Measurements from ENCODE around the gene PI4K2A. TPM values are rescaled to one million over a fixed set of nuclear protein-coding genes. Genes with fewer than 3 reads are reported as not detected.
A peak's percentile ranks its signal among the peaks of the same experiment; 100 is the strongest.

PI4K2A gene
- total and polyA plus RNA-seq, 2 of the 4 experiments (the other 2 are of a cell fraction), result 15.8 to 27.3 TPM

DNA sequence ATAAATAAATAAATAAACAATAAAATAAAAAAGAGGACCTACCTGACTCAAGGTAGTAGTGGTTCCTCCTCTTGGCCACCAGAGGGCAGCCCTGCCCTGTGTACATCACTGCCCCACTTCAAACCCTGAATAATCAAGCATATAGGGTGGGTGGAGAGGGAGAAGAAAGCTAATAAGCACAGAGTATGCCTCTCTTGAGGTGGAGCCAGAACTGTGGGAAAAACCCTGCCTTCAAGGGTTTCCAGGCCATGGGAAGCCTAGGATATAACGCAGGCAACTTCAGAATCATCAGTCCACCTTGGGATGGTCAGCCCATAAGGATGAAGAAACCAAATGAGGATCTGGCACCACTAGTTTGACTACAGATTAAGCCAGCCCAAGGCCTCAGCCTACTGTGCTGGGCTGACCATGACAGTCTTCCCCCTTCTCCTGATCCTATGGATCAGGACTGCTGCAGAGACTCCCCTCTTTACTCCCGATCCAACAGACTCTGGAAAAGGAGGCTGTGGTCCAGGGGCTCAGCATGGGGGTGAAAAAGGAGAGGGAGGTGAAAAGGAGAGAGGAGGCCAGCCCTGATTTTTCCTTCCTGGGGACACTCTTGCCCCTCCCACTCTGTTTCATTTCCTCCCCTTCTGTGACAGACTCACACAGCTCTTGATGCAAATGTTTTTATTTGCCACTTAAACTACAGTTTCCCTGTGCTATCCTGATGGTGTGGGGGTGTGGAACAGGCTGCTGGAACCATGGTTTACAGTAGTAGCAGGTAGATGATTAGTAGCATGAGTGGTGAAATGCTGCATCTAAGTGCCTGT lies 36.5 kb downstream of the PI4K2A start:
- dilution Hi-C loops (cut with HindIII; ENCODE audit: low sequenced_read_pairs, unreplicated experiment), result no loop called here

More for the DNA sequence above, 36.5 kb downstream of the PI4K2A start:
- Histone ChIP-seq H3K9ac (ENCODE audit: low read depth, low read length) (no peak overlapping the region), H3K4me3 (ENCODE audit: insufficient read depth, low read depth, low read length) (no peak overlapping the region), H3K36me3 (ENCODE audit: control insufficient read depth, insufficient read depth, low read length) (peaks cover 63% of the 10 kb centered on the region), H3K14ac (replicated peaks; ENCODE audit: low read depth, low read length) (no peak overlapping the region), H2BK120ac (ENCODE audit: low read depth, low read length) (no peak overlapping the region), H3K4me1 (ENCODE audit: control insufficient read depth, insufficient read depth, low read length) (peaks cover 1% of the 10 kb centered on the region; the same call in 1 of the 2 replicates), H4K5ac (ENCODE audit: low read depth, low read length) (no peak overlapping the region), H3K27me3 (ENCODE audit: control insufficient read depth, insufficient read depth, low read length) (no peaks in the 10 kb centered on the region), H3K23ac (ENCODE audit: low read depth, low read length) (no peak overlapping the region), H4K8ac (ENCODE audit: low read depth in 2 of 2, low read length in 2 of 2) (no peak overlapping the region; a peak in 1 of 4 replicates), H2AFZ (replicated peaks; ENCODE audit: low read length, poor library complexity) (no peak overlapping the region), H3K4ac (ENCODE audit: low read depth, low read length) (no peak overlapping the region), H3K9me1 (ENCODE audit: insufficient read depth, low read length) (peaks cover 2% of the 10 kb centered on the region; the same call in 1 of the 2 replicates), H2AK5ac (ENCODE audit: low read depth, low read length) (peak overlapping the region; percentile 75; the same call in 1 of the 2 replicates), H2BK20ac (ENCODE audit: low read depth, low read length) (no peak overlapping the region), H4K91ac (ENCODE audit: insufficient read depth, low read depth, low read length) (no peak overlapping the region), H2BK15ac (ENCODE audit: low read depth, low read length) (no peak overlapping the region), H3K79me1 (ENCODE audit: low read depth in 1 of 2, low read length in 2 of 2) (peaks cover 8 to 51% of the 10 kb centered on the region in 2 experiments), H3K4me2 (ENCODE audit: low read depth, low read length) (no peak overlapping the region), H3K9me3 (ENCODE audit: control insufficient read depth, insufficient read depth, low read length) (no peaks in the 10 kb centered on the region), H3K18ac (ENCODE audit: low read depth, low read length) (no peak overlapping the region), H2BK5ac (ENCODE audit: low read depth, low read length, poor library complexity, severe bottlenecking) (peak overlapping the region; percentile 4), H2AK9ac (replicated peaks; ENCODE audit: low read depth, low read length, poor library complexity) (peak overlapping the region; percentile 70), H3K56ac (ENCODE audit: extremely low read depth, insufficient read depth, low read length) (no peak overlapping the region), H4K20me1 (ENCODE audit: insufficient read depth, low read length) (peaks cover 31% of the 10 kb centered on the region), H3K27ac (ENCODE audit: insufficient read depth, low read length) (no peak overlapping the region)
- intact Hi-C loops (cut with micrococcal nuclease), result loop anchor here (1.0 to 2.0 kb wide), 2 partner anchors 36 to 54 kb away; partner anchors contain the start of gene MARVELD1
- in situ Hi-C loops (cut with MboI; ENCODE audit: low sequenced_read_pairs), result loop anchor here (5.0 kb wide), 1 partner anchor 55 kb away; no protein-coding TSS in a partner anchor
- BruUV-seq (replicated peaks), result no TSS peak
- peak; percentile 82 for ATAC-seq (ENCODE audit: low read depth)
- TF ChIP-seq MAFK (IDR thresholded peaks at IDR 0.05; ENCODE audit: low read depth, low read length) (no peak), SMC3 (IDR thresholded peaks at IDR 0.05; ENCODE audit: low read depth, low read length) (peak; percentile 81), RAD21 (IDR thresholded peaks at IDR 0.05; ENCODE audit: low read length) (peak; percentile 85)
- TF ChIP-seq, protein P1, sequence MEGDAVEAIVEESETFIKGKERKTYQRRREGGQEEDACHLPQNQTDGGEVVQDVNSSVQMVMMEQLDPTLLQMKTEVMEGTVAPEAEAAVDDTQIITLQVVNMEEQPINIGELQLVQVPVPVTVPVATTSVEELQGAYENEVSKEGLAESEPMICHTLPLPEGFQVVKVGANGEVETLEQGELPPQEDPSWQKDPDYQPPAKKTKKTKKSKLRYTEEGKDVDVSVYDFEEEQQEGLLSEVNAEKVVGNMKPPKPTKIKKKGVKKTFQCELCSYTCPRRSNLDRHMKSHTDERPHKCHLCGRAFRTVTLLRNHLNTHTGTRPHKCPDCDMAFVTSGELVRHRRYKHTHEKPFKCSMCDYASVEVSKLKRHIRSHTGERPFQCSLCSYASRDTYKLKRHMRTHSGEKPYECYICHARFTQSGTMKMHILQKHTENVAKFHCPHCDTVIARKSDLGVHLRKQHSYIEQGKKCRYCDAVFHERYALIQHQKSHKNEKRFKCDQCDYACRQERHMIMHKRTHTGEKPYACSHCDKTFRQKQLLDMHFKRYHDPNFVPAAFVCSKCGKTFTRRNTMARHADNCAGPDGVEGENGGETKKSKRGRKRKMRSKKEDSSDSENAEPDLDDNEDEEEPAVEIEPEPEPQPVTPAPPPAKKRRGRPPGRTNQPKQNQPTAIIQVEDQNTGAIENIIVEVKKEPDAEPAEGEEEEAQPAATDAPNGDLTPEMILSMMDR (conservative IDR thresholded peaks at IDR 0.05; ENCODE audit: low read depth, low read length), result peak; percentile 80
- 100% methylated on average over 1 of the region's 2 CpGs; no CpG with 5 or more reads in 1 of the 2 experiments for WGBS, 2 experiments (ENCODE audit: extremely low coverage in 2 of 2, insufficient read length in 1 of 2)
- POLR2A ChIA-PET (ENCODE audit: unreplicated experiment), result interaction anchor here (1.3 kb wide), 1 partner anchor 10 kb away, joined by 3 read pairs; the partner anchor contains the start of gene AVPI1
- DNase-seq, result peak; percentile 63
- CTCF ChIA-PET, result interaction anchor here (0.5 to 1.3 kb wide), 9 partner anchors 9 to 102 kb away, joined by 3 to 4 read pairs (median 3); no protein-coding TSS in a partner anchor
